Glomerular visceral epithelial cell (primary cell): ENCODE data around the gene RAB3IL1.
A peak's percentile ranks its signal among the peaks of the same experiment; 100 is the strongest.

ENCODE experiments used
- DNase-seq: peaks from one replicate; pipeline ENCODE4 v3.0.0-alpha.2; 2016; ENCODE audit errors: extremely low spot score

RAB3IL1 gene

DNA sequence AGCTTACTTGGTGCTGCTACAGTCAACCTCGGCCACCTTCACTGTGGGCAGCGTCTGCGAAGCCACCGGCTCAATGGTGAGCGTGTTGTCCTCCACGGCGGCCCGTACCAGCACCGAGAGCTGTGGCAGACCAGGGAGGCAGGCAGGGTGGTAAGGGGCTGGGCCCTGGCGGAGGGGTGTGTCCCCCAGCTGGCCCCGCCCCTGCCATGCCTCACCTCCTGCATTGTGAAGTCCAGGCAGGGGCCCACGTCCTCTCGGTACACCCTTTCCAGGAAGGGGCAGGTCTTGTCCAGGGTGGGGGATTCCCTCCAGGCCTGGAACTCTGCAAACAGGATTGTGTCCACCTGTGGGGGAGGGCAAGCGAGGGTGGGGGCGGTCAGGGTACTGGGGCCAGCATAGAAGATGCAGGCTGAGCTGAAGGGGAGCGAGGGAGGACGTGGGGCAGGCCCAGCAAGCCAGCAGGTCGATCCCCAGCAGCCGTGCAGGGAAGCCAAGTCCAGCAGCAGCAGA is 12.8 kb downstream of the RAB3IL1 start:
- DNase-seq, result no peak

GRCh38 chr11:61903845-61904244 is 13.5 kb downstream of the RAB3IL1 start:
- DNase-seq, result no peak

DNA sequence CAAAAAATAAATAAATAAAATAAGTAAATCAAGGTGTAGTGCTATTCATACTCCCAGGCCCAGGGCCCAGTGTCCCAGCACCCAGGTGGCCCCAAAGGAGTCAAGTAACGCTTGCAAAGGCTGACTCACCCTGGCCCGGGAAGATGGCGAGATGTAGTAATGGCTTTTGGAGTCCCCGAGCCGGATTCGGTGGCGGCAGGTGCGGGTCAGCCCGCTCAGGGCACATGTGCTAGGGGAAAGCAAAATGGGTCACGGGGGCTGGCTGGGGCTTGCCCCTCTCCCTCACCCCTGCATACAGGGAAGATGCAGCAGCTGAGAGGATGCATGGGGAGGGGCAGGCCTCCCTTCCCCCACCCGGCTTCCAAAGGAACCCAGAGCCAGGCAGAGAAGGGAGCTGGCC is 15.1 kb downstream of the RAB3IL1 start:
- DNase-seq, result no peak

GRCh38 chr11:61901397-61901796 is 16.0 kb downstream of the RAB3IL1 start:
- no peak for DNase-seq

DNA sequence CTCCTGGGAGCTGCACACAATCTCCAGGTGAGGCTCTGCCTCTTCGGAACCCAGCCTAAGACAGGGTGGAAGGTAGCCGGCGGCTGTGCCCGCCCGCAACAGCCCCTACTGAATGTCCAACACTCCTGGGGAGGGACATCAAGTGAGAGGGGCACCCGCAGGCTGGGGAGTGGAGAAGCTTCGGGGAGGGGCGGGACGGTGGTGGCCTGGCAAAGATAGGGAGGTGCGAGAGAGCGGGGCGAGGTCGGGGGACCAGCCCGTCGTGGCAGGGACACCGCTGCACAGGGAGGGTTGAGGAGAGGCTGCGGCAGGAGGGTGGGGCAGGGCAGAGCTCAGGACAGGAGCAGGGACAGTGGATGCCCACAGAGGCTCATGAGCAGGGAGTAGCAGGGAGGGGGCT is 17.1 kb downstream of the RAB3IL1 start:
- no peak for DNase-seq

DNA sequence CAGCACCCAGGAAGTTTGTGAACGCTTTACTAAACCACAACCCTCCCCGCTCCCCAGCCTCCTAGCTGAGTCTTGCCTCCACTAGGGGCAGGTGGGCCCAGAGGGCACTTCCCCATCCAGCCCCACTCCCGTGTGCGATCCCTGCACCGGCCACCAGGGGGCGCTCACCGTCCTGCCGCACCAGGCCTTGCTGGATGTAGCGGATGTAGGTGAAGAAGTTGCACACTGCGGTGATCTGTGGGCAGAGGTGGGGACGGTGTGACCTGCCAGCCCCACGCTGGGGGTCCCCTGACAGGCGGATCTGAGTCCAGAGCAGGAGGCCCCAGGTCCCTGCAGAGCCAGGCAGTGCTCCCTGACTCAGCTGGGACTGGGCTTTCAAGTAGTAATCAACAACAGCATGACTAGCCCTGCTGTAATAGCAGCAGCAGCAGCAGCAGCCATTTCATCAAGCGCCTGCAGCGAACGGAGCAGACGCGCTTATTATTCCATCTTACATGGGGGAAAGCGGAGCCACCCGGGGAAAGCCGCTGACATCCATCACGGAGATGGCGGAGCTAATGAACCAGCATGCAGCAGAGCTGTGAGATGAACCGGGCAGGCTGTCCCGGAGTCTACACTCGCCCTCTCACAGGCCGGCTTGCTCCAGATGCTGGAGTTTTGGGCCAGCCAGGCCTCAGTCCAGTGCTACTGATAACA is 18.1 kb downstream of the RAB3IL1 start:
- peak; percentile 80 for DNase-seq

DNA sequence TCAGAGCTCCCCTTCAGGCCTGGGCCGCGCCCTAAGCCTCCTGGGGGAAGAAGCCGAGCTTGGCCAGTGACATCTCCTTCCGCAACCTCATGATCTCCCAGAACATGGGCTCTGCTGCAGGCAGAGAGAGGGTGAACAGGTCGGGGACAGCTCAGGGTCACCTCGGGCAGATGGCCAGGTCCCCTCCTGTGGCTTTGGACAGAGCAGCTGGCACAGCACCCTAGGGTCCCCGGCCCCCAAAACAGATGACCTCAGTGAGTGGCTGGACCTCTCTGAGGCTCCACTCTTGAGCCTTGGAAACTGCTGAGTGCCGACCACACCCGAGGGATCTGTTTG is 19.2 kb downstream of the RAB3IL1 start:
- DNase-seq, result no peak

DNA sequence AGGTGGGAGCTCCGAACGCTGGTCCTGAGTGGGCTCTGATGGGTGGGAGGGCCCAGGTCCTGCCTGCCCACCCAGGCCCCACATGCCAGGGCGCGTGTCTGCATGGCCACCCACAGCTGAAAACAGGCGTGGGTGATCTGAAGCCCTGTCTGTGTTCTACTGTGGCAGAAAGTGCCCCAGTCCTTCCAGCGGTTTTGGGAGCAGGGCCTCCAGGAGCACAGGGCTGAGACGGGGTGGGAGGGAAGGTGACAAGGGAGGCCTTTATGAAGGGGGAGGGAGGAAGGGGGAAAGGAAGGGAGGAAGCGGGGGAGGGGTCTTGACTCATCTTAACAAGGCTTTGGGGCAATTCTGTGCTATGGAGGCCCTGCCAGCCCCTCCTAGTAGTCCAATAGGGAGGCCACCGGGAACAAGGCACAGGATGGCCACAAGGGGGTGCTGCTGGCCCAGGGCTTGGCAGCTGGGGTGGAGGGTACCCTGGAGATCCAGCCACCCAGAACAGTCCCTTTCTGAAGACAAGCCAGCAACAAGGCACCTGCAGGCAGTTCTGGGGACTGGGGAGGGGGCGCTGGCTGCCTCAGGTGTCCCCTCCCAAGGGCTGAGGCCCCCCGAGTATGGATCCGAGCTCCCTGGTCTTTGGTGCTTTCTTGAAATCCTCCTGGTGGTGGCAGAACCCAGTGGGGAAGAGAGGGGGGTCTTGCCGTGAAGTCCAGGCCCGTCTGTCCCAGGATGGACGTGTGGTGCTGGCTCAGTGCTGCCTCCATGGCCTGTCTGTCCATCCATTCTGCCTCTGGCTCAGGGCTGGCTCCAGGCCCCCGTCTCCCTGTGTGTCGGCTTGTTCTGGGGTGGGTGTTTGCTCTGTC is 19.7 kb downstream of the RAB3IL1 start:
- DNase-seq, result peak; percentile 62

DNA sequence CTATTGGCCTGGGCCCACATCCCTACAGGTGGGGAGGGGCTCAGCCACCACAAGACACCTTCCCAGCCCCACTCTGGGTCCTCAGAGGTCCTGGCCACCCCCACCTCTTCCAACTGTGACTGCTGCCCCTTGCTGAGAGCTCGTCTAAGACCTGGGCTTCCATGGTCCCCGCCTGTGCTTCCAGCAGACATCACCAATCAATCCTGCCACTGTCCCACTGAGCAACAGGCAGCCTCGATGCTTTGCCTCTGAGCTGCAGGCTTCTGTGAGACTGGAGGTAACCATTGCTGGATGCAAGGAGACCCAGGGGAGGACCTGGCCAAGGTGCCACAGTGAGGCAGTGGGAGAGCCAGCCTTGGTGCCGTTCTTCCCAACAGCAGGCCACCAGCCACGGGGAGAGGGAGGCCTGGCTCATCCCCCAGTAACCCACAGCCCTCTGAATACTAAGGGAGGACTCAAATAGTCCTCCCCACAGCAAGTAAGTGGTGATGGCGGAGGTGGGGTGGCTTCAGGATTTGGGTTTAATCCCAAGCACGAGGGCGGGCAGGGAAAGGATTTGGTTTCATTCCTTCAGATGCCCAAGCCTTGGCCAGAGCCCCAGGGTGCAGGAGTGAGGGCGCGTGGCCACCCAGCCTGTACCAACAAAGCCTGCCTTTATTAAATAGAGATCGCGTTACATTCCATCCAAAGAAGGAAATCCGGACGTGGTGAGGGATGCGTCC is 20.5 kb downstream of the RAB3IL1 start:
- no peak for DNase-seq

- DNase-seq, result no peak
These were observed 21.7 kb downstream of the RAB3IL1 start for GRCh38 chr11:61895718-61896059.

DNA sequence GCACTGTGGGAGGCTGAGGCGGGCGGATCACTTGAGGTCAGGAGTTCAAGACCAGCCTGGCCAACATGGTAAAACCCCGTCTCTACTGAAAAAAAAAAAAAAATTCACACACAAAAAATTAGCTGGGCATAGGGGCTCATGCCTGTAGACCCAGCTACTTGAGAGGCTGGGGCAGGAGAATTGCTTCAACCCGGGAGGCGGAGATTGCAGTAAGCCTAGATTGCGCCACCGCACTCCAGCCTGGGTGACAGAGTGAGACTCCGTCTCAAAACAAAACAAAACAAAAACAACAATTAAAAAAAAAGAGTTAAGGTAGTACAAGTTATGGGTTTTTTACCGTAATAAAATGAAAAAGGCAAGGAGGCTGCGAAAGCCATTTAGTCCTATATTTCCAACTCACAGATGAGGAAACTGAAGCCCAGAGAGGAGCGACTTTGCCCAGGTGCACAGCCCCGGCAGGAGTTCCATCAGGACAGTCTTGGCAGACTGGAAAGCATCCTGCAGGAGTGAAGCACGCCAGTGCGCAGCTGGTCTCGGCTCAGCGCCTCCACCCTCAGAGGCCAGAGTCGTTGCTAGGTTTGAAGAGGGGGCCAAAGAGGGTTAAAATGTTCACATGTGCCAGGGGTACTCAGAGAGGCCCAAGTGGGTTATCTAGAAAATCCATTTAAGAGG is 22.2 kb downstream of the RAB3IL1 start:
- no peak for DNase-seq

DNA sequence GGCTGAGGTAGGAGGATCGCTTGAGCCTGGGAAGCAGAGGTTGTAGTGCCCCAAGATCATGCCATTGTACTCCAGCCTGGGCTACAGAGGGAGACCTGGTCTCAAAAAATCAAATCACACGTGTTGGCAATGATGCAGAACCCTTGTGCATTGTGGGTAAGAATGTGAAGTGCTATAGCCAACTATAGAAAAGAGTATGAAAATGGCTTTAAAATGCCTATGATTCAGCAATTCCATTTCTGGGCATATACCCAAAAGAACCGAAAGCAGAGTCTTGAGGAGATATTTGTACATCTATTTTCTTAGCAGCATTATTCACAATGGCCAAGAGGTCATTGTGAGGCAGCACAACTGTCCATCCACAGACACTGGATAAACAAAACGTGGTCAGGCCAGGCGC is 23.4 kb downstream of the RAB3IL1 start:
- DNase-seq, result peak; percentile 45

DNA sequence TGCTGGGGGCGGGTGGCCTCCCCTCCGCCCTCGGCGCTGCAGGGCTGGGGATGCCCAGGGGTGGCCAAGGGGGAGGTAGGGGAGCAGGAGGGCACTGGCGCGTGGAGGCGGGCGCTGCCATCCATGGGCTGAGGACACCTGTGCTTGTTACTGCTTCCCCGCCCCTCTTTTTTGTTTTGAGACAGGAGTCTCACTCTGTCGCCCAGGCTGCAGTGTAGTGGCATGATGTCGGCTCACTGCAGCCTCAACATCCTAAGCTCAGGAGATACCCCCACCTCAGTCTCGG is 25.3 kb downstream of the RAB3IL1 start:
- DNase-seq, result no peak

- peak; percentile 87 for DNase-seq
These were observed 25.9 kb downstream of the RAB3IL1 start, which contains the start of gene FADS3 for GRCh38 chr11:61891331-61892084. Gene FADS3 (minus strand): TSS chr11:61891545. CDS start chr11:61891381, 164 bp downstream.

DNA sequence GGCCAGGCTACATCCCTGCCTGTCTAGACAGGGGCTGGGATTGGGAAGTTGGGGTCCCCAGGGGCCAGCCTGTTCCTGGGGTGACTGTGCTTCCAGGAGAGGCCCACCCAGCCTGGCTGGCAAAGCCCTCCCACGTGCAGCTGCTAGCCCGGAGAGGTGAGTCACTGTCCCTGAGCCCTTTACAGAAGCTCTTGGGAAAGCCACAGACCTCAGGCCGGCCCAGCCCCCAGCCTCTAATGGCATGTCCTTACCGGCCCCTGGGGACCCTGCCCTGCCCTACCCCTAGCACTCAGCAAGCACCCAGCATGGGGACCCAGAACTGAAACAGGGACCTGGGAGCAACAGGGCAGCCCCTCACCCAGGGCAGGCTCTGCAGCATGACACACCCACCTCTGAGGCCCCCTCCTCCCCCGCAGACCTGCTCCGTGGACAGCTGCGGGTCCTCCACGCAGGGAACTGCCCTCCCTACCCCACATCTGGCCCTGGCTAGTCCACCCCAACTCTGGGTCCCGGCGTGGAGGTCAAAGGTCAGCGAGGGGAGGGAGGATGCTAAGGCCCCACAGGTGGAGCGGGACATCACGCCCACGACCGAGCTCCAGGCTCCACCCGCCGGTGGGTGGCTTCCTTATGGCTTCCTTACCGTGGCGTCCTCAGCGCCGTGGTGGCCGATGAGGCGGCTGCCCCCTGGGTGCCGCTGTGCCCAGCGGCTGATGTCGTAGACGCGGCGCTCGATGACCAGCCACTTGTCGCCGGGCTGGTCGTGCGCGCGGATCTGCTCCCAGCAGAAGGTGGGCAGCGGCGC is 26.6 kb downstream of the RAB3IL1 start:
- peak; percentile 75 for DNase-seq

GRCh38 chr11:61889831-61890230 is 27.5 kb downstream of the RAB3IL1 start:
- DNase-seq, result no peak

DNA sequence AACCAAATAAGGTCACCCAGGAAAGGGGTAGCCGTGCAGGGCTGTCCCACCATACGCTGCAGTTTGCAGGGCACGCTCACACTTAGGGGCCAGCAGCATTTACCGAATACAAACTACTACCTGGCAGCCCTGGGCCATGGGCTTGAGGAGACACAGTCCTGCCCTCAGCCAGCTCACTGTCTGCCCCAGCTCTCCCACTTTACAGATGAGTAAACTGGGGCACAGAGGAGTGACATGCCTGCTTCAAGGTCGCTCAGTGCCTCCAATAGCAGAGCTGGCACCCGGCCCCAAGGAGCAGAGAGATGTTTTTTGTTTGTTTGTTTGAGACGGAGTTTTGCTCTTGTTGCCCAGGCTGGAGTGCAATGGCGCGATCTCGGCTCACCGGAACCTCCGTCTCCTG is 28.8 kb downstream of the RAB3IL1 start:
- no peak for DNase-seq

DNA sequence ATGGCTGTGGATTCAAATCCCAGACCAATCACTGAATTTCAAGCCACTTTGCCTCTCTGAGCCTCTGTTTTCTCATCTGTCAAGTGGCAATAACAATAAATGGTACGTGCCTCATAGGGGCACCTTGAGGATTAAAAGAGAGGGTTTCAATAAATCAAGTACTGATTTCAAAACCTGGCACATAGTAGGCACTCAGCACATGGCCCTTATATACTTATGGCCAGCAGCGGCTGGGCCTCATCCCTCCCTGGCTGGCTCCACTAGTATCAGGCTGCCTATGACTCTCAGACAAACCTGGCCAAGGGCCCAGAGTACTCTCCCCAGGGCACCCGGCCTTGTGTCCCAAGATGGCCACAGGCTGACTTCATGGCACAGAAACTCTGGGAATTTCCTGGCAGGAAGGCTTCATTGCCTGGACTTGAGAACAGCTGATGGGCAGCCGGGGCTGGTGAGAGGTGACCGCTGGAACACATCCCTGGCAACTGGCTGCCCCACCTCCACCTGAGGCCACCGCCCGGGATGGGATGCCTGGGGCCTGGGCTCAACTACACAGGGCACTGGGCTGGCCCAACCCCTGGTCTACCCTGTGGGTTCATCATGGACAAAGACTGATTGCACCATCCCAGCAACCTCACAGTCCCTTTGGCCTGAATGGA is 29.4 kb downstream of the RAB3IL1 start:
- peak; percentile 93 for DNase-seq

GRCh38 chr11:61886643-61887042 is 30.7 kb downstream of the RAB3IL1 start:
- no peak for DNase-seq
